ENCODE measurements around the gene ADCY1. TPM values are rescaled to one million over a fixed set of nuclear protein-coding genes. Genes with fewer than 3 reads are reported as not detected.

The ADCY1 gene
- total and polyA plus RNA-seq, 2 donors (not counting 3 experiments of a cell fraction or from before 2014, with no cell fraction given), result 0.52 to 1.6 TPM

DNA sequence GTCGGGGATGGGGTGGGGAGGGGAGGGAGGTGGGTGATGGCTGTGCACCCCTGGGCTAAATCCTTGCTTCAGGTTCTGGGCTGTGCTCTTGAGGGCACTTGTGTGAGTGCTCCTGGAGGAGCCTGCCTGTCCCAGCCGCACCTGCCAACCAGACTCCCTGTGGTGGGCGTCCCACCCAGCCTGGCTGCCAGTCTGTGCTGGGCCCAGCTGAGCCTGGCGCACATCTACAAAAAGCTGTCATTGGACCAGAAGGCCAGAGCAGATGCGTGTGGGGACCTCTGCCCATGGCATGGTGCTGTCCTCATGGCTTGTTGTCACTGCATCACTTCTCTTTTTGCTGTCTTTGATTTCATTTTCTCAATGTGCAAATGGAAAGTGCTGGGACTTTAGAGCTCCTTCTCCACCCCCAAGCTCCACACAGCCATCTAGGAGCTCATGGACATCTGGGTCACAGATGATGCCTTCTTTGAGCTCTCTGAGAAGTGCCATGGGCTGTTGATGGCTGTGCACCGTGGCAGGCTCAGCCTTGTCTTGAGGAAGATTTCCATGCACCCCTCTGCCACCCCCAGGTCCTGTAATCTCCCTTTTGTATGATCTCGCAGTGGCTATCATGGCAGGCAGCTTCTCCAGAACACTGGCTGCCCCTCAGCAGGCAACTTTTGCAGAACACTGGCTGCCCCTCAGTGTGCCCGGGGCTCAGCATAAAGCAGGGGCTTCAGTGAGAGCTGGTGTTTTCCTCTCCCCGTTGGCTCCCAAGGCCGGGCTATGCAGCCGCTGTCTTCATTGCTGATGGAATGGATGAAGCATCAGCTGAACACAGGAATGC is 83.9 kb downstream of the ADCY1 start:
- no peaks in the 10 kb centered on the region for H3K27me3 ChIP-seq (ENCODE audit: control insufficient read depth in 2 of 2, insufficient read depth in 2 of 2, low read length in 2 of 2)

DNA sequence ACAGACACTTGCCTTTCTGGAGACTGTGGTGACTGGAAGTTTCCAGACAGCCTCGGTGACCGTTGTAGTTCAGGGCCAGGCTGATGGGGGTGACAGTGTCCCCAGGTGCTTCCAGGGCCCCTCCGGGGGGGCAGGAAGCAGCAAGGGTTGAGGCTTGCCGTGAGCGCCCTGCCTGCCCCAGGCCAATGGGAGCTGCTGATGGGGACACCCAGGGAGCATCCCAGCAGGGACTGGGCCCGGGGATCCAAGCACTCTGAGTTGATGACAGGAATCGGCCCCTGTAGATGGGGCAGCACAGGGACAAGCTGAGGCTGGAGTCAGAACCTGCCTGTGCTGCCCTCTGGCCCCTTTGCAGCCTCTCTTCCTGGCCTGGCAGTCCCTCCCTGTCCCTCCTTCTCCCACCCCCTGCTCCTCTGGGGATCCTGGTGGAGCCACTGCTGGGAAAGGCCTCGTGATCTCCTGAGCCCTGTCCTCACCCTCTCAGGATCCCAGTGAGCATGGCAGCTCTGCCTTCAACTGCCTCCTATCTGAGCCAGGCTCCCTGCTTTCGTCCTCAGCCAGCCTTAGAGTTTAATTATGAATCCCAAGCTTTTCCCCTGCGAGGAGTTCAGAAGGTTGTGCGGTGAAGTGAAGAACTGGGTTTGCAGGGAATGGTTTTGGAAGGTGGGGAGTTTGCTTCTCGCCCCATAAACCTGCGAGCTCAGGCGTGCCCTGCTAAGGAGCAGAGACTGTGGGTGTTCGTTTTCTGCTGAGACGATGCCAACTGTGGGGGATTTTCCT is 84.7 kb downstream of the ADCY1 start:
- no peaks in the 10 kb centered on the region for H4K20me1 ChIP-seq (replicated peaks; ENCODE audit: control insufficient read depth, extremely low read depth, insufficient read depth, low read length)
- no peaks in the 10 kb centered on the region for H3K9me3 ChIP-seq (replicated peaks; ENCODE audit: control insufficient read depth, insufficient read depth, low read length)
- no peak for TF ChIP-seq GATA2 (IDR thresholded peaks at IDR 0.05; ENCODE audit: insufficient read depth, insufficient read length, low read depth, low read length)
- TF ChIP-seq, protein P1, sequence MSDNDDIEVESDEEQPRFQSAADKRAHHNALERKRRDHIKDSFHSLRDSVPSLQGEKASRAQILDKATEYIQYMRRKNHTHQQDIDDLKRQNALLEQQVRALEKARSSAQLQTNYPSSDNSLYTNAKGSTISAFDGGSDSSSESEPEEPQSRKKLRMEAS (IDR thresholded peaks at IDR 0.05; ENCODE audit: insufficient read depth, insufficient read length), result no peak
- no peak for TF ChIP-seq POLR2A (IDR thresholded peaks at IDR 0.05; ENCODE audit: low read depth, low read length)
- TF ChIP-seq FOS (IDR thresholded peaks at IDR 0.05; ENCODE audit: borderline replicate concordance, insufficient read depth, low read length), result no peak
- no peak for TF ChIP-seq MYC (IDR thresholded peaks at IDR 0.05; ENCODE audit: low read depth, low read length)
- TF ChIP-seq POLR2AphosphoS5 (IDR thresholded peaks at IDR 0.05; ENCODE audit: insufficient read depth, low read depth, low read length), result no peak
- no peak for TF ChIP-seq JUN (IDR thresholded peaks at IDR 0.05; ENCODE audit: borderline replicate concordance, insufficient read depth, insufficient read length, low read depth)
- TF ChIP-seq, protein P2, sequence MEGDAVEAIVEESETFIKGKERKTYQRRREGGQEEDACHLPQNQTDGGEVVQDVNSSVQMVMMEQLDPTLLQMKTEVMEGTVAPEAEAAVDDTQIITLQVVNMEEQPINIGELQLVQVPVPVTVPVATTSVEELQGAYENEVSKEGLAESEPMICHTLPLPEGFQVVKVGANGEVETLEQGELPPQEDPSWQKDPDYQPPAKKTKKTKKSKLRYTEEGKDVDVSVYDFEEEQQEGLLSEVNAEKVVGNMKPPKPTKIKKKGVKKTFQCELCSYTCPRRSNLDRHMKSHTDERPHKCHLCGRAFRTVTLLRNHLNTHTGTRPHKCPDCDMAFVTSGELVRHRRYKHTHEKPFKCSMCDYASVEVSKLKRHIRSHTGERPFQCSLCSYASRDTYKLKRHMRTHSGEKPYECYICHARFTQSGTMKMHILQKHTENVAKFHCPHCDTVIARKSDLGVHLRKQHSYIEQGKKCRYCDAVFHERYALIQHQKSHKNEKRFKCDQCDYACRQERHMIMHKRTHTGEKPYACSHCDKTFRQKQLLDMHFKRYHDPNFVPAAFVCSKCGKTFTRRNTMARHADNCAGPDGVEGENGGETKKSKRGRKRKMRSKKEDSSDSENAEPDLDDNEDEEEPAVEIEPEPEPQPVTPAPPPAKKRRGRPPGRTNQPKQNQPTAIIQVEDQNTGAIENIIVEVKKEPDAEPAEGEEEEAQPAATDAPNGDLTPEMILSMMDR (IDR thresholded peaks at IDR 0.05; ENCODE audit: extremely low read depth in 1 of 2, insufficient read depth in 1 of 2, low read depth in 1 of 2, low read length in 2 of 2), result no peak
- TF ChIP-seq EZH2 (IDR thresholded peaks at IDR 0.05; ENCODE audit: borderline replicate concordance, low read depth, low read length, severe bottlenecking), result no peak
- H3K4me2 ChIP-seq (ENCODE audit: insufficient read depth, low read length), result no peak overlapping the region
- H3K9ac ChIP-seq (replicated peaks; ENCODE audit: extremely low read depth, insufficient read depth, low read length), result no peak overlapping the region
- H3K4me1 ChIP-seq (ENCODE audit: control insufficient read depth, extremely low read depth, insufficient read depth, low read length), result no peaks in the 10 kb centered on the region
- DNase-seq (ENCODE audit: low read depth, low spot score), result no peak
- no TSS peak for BruUV-seq (replicated peaks)
- no peaks in the 10 kb centered on the region for H3K9me1 ChIP-seq (replicated peaks; ENCODE audit: control insufficient read depth, extremely low read depth, insufficient read depth, low read length)
- no peaks in the 10 kb centered on the region for H3K27me3 ChIP-seq (ENCODE audit: control insufficient read depth in 2 of 2, insufficient read depth in 2 of 2, low read length in 2 of 2)
- no peaks in the 10 kb centered on the region for H3K36me3 ChIP-seq (ENCODE audit: control insufficient read depth in 2 of 2, extremely low read depth in 1 of 2, insufficient read depth in 2 of 2, low read length in 2 of 2)
- POLR2A ChIA-PET, result no interaction called here
- FAIRE-seq, result no peak
- H3K79me2 ChIP-seq (ENCODE audit: control insufficient read depth, insufficient read depth, low read length), result no peaks in the 10 kb centered on the region
- no peak overlapping the region for H3K4me3 ChIP-seq (replicated peaks in 1 of 3; ENCODE audit: insufficient read depth in 1 of 3, low read depth in 1 of 3, low read length in 3 of 3)
- dilution Hi-C loops (cut with MboI; ENCODE audit: extremely low pct_ligation_motif_present, low sequenced_read_pairs) (no loop called here), intact Hi-C loops (cut with micrococcal nuclease) (no loop called here)
- H3K27ac ChIP-seq (ENCODE audit: insufficient read depth, low read depth, low read length), result no peak overlapping the region
- H2AFZ ChIP-seq (ENCODE audit: low read depth, low read length), result no peak overlapping the region
- CTCF ChIA-PET, result interaction anchor here (0.6 to 1.0 kb wide), 2 partner anchors 195 to 199 kb away, joined by 3 to 6 read pairs; no protein-coding TSS in a partner anchor

More for the DNA sequence above, 83.9 kb downstream of the ADCY1 start:
- TF ChIP-seq EZH2 (IDR thresholded peaks at IDR 0.05; ENCODE audit: borderline replicate concordance, low read depth, low read length, severe bottlenecking) (no peak), JUN (IDR thresholded peaks at IDR 0.05; ENCODE audit: borderline replicate concordance, insufficient read depth, insufficient read length, low read depth) (no peak), POLR2A (IDR thresholded peaks at IDR 0.05; ENCODE audit: low read depth, low read length) (no peak), POLR2AphosphoS5 (IDR thresholded peaks at IDR 0.05; ENCODE audit: insufficient read depth, low read depth, low read length) (no peak), GATA2 (IDR thresholded peaks at IDR 0.05; ENCODE audit: insufficient read depth, insufficient read length, low read depth, low read length) (no peak)
- TF ChIP-seq, protein P1 (IDR thresholded peaks at IDR 0.05; ENCODE audit: insufficient read depth, insufficient read length), result no peak
- no peaks in the 10 kb centered on the region for H3K79me2 ChIP-seq (ENCODE audit: control insufficient read depth, insufficient read depth, low read length)
- no peak overlapping the region for H3K4me2 ChIP-seq (ENCODE audit: insufficient read depth, low read length)
- CTCF ChIA-PET, result interaction anchor here (1.0 kb wide), 1 partner anchor 196 kb away, joined by 6 read pairs; no protein-coding TSS in a partner anchor
- H3K4me3 ChIP-seq (replicated peaks in 1 of 3; ENCODE audit: insufficient read depth in 1 of 3, low read depth in 1 of 3, low read length in 3 of 3), result no peak overlapping the region
- no peaks in the 10 kb centered on the region for H3K4me1 ChIP-seq (ENCODE audit: control insufficient read depth, extremely low read depth, insufficient read depth, low read length)
- dilution Hi-C loops (cut with MboI; ENCODE audit: extremely low pct_ligation_motif_present, low sequenced_read_pairs) (no loop called here), intact Hi-C loops (cut with micrococcal nuclease) (no loop called here)
- no peaks in the 10 kb centered on the region for H3K36me3 ChIP-seq (ENCODE audit: control insufficient read depth in 2 of 2, extremely low read depth in 1 of 2, insufficient read depth in 2 of 2, low read length in 2 of 2)
- BruUV-seq (replicated peaks), result no TSS peak
- DNase-seq (ENCODE audit: low read depth, low spot score) (no peak), FAIRE-seq (no peak)
- H3K9me3 ChIP-seq (replicated peaks; ENCODE audit: control insufficient read depth, insufficient read depth, low read length), result no peaks in the 10 kb centered on the region
- H3K9me1 ChIP-seq (replicated peaks; ENCODE audit: control insufficient read depth, extremely low read depth, insufficient read depth, low read length), result no peaks in the 10 kb centered on the region
- no peaks in the 10 kb centered on the region for H4K20me1 ChIP-seq (replicated peaks; ENCODE audit: control insufficient read depth, extremely low read depth, insufficient read depth, low read length)
- no peak overlapping the region for H3K9ac ChIP-seq (replicated peaks; ENCODE audit: extremely low read depth, insufficient read depth, low read length)
- POLR2A ChIA-PET, result no interaction called here
- no peak overlapping the region for H2AFZ ChIP-seq (ENCODE audit: low read depth, low read length)
- no peak overlapping the region for H3K27ac ChIP-seq (ENCODE audit: insufficient read depth, low read depth, low read length)

All from endothelial cell of umbilical vein (primary cell).